SK-N-SH treated with all-trans-retinoic acid at 6 μM for 48 hours (cell line): ENCODE results near the gene A1CF.

Experiments
- ARNTL ChIP-seq: fragments of 450-650 bp; formaldehyde crosslinking; IDR thresholded peaks from 2 replicates; pipeline ENCODE4 v1.5.0; 2020; ENCODE audit warnings: low read depth, mild to moderate bottlenecking, moderate library complexity, borderline replicate concordance
- BACH2 ChIP-seq: fragments of 250-450 bp; sonication (Bioruptor Pico); IDR thresholded peaks from 2 replicates; pipeline ENCODE4 v1.9.0; 2021; ENCODE audit warnings: mild to moderate bottlenecking, borderline replicate concordance
- CSDC2 ChIP-seq: fragments of 250-450 bp; sonication (Bioruptor Pico); IDR thresholded peaks from 2 replicates; pipeline ENCODE4 v1.5.0; 2020; ENCODE audit warnings: mild to moderate bottlenecking, moderate library complexity
- ISL1 ChIP-seq: fragments of 250-450 bp; sonication (Bioruptor Pico); IDR thresholded peaks from 2 replicates; pipeline ENCODE4 v2.1.2; 2022; ENCODE audit warnings: mild to moderate bottlenecking, moderate library complexity
- OSR1 ChIP-seq: fragments of 250-450 bp; sonication (Bioruptor Pico); IDR thresholded peaks from 2 replicates; pipeline ENCODE4 v1.8.0; 2022; ENCODE audit warnings: moderate library complexity, mild to moderate bottlenecking, inconsistent platforms
- RARB ChIP-seq: fragments of 250-450 bp; sonication (Bioruptor Pico); IDR thresholded peaks from 2 replicates; pipeline ENCODE4 v1.8.0; 2021; ENCODE audit warnings: mild to moderate bottlenecking, moderate library complexity
- SNAI2 ChIP-seq: fragments of 250-450 bp; sonication (Bioruptor Pico); IDR thresholded peaks from 2 replicates; pipeline ENCODE4 v1.5.0; 2020; ENCODE audit warnings: mild to moderate bottlenecking, moderate library complexity
- ZNF70 ChIP-seq: fragments of 450-650 bp; formaldehyde crosslinking; IDR thresholded peaks from 2 replicates; pipeline ENCODE4 v1.5.0; 2020; ENCODE audit warnings: mild to moderate bottlenecking, moderate library complexity
- ZNF8 ChIP-seq: fragments of 450-650 bp; formaldehyde crosslinking; IDR thresholded peaks from 2 replicates; pipeline ENCODE4 v1.5.0; 2020; ENCODE audit warnings: mild to moderate bottlenecking, moderate library complexity
- TF ChIP-seq, protein P1 (sequence below): fragments of 250-450 bp; sonication (Bioruptor Pico); IDR thresholded peaks from 2 replicates; pipeline ENCODE4 v1.8.0; 2020; ENCODE audit warnings: mild to moderate bottlenecking, moderate library complexity, borderline replicate concordance
- TF ChIP-seq, protein P2 (sequence below): fragments of 250-450 bp; sonication (Bioruptor Pico); IDR thresholded peaks from 2 replicates; pipeline ENCODE4 v1.8.0; 2021; ENCODE audit warnings: low read depth, mild to moderate bottlenecking, moderate library complexity, borderline replicate concordance
- TF ChIP-seq, protein P3 (sequence below): fragments of 250-450 bp; sonication (Bioruptor Pico); IDR thresholded peaks from 2 replicates; pipeline ENCODE4 v1.5.1; 2020; ENCODE audit warnings: low read depth, mild to moderate bottlenecking, moderate library complexity

DNA sequence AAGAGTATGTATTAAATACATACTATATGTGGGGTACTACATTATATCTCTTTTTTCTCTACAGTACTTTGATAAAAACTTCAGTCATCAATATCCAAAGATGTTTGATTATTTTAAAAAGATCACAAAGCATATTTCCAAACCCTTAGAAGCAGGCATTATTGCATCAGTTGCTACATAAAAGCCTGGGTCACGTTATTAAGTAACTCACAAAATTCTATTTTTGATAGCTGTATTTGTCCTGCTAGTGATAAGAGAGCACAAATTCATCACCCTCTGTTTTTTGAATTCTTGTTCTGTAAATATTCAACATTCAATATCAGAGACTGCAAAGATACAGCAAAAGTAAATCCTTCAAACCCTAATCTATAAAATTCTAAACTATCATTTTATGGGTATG, 30.0 kb downstream of the A1CF start:
- TF ChIP-seq ZNF70 (CRISPR knock-in tag), result no peak
- TF ChIP-seq ZNF8 (CRISPR knock-in tag), result no peak
- TF ChIP-seq OSR1, result no peak
- no peak for TF ChIP-seq ARNTL
- TF ChIP-seq, protein P1, sequence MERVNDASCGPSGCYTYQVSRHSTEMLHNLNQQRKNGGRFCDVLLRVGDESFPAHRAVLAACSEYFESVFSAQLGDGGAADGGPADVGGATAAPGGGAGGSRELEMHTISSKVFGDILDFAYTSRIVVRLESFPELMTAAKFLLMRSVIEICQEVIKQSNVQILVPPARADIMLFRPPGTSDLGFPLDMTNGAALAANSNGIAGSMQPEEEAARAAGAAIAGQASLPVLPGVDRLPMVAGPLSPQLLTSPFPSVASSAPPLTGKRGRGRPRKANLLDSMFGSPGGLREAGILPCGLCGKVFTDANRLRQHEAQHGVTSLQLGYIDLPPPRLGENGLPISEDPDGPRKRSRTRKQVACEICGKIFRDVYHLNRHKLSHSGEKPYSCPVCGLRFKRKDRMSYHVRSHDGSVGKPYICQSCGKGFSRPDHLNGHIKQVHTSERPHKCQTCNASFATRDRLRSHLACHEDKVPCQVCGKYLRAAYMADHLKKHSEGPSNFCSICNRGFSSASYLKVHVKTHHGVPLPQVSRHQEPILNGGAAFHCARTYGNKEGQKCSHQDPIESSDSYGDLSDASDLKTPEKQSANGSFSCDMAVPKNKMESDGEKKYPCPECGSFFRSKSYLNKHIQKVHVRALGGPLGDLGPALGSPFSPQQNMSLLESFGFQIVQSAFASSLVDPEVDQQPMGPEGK (CRISPR knock-in tag), result no peak
- TF ChIP-seq CSDC2 (CRISPR knock-in tag), result no peak
- no peak for TF ChIP-seq SNAI2 (CRISPR knock-in tag)
- TF ChIP-seq, protein P2, sequence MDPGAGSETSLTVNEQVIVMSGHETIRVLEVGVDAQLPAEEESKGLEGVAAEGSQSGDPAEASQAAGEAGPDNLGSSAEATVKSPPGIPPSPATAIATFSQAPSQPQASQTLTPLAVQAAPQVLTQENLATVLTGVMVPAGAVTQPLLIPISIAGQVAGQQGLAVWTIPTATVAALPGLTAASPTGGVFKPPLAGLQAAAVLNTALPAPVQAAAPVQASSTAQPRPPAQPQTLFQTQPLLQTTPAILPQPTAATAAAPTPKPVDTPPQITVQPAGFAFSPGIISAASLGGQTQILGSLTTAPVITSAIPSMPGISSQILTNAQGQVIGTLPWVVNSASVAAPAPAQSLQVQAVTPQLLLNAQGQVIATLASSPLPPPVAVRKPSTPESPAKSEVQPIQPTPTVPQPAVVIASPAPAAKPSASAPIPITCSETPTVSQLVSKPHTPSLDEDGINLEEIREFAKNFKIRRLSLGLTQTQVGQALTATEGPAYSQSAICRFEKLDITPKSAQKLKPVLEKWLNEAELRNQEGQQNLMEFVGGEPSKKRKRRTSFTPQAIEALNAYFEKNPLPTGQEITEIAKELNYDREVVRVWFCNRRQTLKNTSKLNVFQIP (CRISPR knock-in tag), result no peak
- no peak for TF ChIP-seq ISL1 (CRISPR knock-in tag)
- TF ChIP-seq RARB, result no peak
- TF ChIP-seq BACH2 (CRISPR knock-in tag), result no peak
- TF ChIP-seq, protein P3, sequence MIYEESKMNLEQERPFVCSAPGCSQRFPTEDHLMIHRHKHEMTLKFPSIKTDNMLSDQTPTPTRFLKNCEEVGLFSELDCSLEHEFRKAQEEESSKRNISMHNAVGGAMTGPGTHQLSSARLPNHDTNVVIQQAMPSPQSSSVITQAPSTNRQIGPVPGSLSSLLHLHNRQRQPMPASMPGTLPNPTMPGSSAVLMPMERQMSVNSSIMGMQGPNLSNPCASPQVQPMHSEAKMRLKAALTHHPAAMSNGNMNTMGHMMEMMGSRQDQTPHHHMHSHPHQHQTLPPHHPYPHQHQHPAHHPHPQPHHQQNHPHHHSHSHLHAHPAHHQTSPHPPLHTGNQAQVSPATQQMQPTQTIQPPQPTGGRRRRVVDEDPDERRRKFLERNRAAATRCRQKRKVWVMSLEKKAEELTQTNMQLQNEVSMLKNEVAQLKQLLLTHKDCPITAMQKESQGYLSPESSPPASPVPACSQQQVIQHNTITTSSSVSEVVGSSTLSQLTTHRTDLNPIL (CRISPR knock-in tag), result no peak
